HG03135 (cell line): Measurements from ENCODE around the gene KCNC3.
A peak's percentile ranks its signal among the peaks of the same experiment; 100 is the strongest.
"Not testable (repeated sequence)": the region's sequence is repeated elsewhere in the genome, so short reads cannot be mapped to it uniquely, and the experiment has no call there.

ENCODE experiments used
- ATAC-seq: cut with Tn5 transposase; IDR thresholded peaks from one replicate; pipeline ENCODE4 v1.9.1; 2021; ENCODE audit warnings: mild to moderate bottlenecking, moderate library complexity; ENCODE audit not compliant: unreplicated experiment

The KCNC3 gene

GRCh38 chr19:50356691-50357177 lies 27.6 kb upstream of the KCNC3 start:
- ATAC-seq, result no peak

GRCh38 chr19:50353487-50353880 lies 24.3 kb upstream of the KCNC3 start:
- ATAC-seq, result not testable (repeated sequence)

DNA sequence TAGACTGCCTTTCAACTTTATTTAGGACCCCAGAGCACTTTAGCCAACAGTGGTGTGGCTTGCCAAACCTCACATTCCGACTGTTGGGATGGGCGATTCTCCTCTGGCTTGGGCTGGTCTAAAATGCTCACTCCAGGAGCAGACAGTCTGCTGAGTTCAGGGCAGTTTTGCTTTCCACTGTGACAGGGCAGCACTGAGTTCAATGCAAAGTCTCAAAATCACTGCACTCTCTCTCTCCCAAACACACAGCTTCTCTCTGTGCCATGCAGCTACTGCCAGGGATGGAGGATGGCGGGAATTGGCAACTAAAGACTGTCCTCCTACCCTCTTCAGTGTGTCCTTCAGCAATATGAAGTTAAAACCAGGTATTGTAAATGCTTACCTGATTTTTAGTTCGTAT lies 23.1 kb upstream of the KCNC3 start:
- no peak for ATAC-seq

DNA sequence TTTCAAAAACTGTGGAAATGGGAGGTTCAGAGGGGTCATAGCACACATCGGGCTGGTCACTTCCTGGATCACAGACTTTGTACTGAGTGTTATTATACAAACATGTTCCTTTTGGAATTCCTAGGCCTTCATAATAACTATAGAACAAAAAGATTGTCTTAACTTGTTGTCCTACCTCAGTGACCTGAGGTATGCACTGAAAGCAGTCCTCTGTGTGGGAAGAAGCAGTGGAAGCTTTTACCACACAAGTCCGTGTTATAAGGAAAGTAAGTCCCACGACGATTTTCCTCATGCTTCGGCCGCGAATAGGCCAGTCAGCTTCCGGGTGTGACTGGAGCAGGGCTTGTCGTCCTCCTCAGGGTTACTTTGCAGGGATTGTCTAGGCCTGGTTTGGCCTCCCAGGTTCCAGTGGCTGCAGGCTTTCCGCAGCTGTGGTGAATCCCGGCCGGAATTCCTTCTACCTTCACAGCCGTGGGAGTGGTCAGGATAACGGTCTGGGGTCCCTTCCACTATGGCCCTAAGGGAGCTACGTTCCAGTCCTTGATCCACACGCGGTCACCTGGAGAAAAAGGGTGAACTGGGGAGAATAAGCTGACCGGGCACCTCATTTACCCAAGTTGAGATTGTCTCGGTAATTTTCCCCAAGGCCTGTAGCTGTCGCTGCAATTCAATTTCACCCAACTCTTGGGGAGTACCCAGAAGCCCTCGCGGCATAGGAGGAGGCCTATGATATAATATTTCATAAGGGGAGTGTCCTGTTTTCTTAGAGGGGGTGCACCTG lies 20.3 kb upstream of the KCNC3 start:
- no peak for ATAC-seq

DNA sequence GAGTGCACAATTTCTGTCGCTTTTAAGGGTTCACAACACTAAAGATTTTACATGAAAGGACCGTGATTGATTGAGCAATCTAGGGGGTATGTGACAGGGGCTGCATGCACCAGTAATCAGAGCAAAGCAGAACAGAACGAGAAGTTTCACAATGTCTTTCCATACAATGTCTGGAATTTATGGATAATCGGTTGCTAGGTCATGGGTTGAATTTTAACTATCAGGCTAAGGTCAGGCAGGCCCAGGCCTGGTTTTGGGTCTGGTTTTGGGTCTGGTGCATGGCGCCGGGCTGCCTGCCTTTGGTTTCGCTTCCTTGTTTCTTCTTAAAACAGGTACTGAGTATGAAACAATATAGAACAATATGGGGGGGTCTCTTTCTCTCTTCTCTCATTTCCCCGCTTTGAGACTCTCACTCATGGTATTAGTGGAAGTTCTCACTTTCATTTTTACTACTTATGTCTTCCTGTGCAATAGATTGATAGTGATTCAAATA lies 18.0 kb upstream of the KCNC3 start:
- ATAC-seq, result peak; percentile 52

DNA sequence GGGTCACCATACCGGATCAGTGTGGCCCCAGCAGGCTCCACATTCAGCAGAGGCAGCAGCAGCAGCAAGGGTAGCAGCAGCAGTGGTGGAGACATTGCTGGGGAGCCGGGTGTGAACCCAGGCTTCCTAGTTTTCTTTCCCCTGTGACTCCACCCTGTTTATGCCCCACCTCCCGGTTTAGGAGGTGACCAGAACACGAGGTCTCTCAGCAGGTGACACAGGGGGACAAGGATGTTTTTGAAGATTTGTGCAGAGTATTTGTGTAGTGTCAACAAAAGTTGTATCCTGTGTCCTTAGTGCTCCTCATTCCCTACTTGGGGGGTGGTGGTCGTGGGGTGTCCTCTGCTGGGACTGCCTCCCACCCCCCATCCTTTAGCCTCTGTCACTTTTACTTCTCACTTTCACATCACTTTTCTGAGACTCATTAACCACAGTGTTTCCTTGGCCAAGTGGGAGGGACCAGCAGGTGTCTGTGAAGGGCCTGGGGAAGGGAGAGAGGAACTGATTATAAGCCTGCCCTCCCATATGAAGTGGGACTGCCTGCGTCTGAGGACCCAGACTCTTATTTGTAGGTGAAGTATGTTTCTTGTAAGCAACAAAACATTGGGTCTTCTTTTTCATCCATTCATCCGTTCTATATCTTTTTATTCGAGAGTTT lies 15.6 kb upstream of the KCNC3 start:
- peak; percentile 52 for ATAC-seq

DNA sequence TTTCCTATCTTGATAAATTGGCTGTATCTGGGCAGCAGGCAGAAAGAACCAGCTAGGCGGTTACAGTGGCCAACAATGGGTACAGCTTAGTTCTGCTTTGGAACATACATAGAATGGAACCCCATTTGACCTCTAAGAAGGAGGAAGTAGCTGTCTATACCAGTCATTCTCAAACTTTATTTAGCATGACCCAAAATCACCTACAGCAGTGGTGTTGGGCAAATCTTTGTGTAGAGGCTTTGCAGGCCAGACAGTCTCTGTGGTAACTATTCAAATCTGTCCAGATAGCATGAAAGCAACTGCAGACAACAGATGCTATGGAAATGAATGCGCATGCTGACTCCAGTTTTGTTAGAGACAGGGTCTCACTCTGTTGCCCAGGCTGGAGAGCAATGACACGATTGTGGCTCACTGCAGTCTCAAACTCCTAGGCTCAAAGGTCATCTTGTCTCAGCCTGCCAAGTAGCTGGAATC lies 12.0 kb upstream of the KCNC3 start:
- peak; percentile 54 for ATAC-seq

DNA sequence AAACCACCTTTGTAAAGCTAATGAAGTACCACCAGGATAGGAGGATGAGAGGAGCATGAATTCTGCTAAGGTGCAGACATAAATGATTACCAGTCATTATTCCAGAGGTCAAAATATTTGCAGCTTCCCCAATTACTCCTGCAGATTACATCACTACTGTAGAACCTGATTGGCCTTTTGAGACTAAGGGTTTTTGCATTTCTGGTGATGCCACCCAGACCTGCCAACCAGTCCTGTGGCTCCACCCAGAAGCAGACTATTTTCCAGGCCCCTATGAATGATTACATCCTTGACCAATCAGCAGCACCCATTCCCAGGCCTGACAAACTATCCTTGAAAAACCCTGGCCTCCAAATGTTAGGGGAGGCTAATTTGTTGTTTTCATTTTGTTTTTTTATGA lies 11.2 kb upstream of the KCNC3 start:
- ATAC-seq, result no peak

GRCh38 chr19:50337031-50337430 lies 7.9 kb upstream of the KCNC3 start:
- ATAC-seq, result not testable (repeated sequence)

DNA sequence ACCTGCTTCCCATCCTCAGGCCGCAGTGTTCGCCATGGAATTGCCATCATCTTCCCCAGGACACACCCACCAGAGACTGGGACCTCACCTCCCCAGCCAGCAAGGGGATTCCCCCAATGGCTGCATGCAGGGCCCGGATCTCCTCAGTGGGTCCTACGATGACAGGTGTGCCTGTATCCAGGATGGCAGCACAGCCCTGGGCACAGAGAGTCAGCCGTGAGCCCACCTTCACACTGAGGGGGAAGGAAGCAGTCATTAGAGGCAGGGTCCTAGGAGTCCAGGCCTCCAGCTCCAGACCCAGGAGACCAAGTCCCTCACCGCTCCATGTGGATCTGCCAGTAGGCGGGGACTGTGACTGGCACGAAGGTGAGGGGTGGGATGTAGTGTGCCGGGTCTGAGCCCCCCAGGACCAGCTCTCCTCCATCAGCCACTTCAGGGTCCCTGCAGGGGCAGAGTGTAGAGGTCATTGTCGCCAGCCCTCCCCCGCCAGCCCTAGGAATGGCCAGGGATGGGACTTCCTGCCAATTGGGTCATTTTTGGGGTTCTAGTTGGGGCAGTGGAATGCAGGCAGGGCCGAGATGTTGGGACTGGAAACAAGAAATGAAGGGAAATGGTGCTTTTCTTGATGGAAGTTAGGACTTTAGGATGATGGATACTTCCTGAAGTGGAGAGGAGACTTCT lies 5.7 kb upstream of the KCNC3 start:
- ATAC-seq, result no peak

GRCh38 chr19:50333737-50334617 lies 4.8 kb upstream of the KCNC3 start:
- ATAC-seq, result peak; percentile 14

DNA sequence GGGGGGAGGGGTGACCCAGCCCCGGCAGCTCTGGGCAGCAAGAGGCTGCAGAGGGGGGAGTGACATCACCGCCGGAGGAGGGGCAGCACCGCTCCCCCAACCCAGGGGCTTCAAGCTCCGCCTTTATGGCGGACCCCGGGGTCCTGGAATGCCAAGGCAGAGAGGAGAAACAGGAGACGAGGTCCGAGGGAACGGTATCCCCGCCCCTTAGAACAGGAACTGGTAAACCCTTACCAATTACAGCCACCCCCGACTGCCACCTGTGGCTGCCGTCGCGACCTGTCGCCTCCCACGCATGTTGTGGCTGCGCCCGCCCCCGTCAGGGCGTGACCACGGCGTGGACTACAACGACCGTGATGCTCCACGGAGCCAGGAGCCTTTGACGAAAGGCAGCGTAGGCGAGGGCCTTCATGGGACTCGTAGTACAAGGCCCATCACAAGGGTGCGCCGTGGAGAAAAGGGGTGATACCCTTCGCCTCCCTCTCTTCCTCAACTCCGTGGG lies 4.1 kb upstream of the KCNC3 start:
- peak; percentile 42 for ATAC-seq

GRCh38 chr19:50332244-50333038 lies 3.3 kb upstream of the KCNC3 start:
- ATAC-seq, result no peak

DNA sequence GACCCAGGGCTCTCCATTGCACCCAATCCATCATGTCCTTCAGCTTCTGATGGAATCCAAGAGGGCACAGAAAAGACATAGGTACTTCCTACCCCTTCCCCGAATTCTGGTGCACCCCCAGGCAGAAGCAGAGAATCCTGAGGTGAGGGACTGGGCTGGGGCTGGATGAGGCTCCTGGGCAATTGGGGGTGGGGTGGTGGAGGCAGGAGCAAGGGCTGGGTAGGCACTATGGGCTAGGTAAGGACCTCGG lies 2.7 kb upstream of the KCNC3 start:
- ATAC-seq, result no peak

GRCh38 chr19:50331221-50331993 lies 2.2 kb upstream of the KCNC3 start:
- no peak for ATAC-seq

- ATAC-seq, result no peak
Measured at GRCh38 chr19:50330365-50331078, 1.3 kb upstream of the KCNC3 start.

GRCh38 chr19:50329926-50330294 lies 733 bp upstream of the KCNC3 start:
- not testable (repeated sequence) for ATAC-seq

- peak; percentile 17 for ATAC-seq
Measured at GRCh38 chr19:50328873-50329145, 368 bp downstream of the KCNC3 start.
